ENCODE results near the gene IGSF8.

GRCh38 chr1:160071289-160071688 is 27.1 kb downstream of the IGSF8 start:
- TF ChIP-seq CTCF (IDR thresholded peaks at IDR 0.05) (no peak), POLR2A (IDR thresholded peaks at IDR 0.05; ENCODE audit: low read length) (no peak)

All from A549 (cell line).